Measurements from ENCODE around the gene LECT2. TPM values are rescaled to one million over a fixed set of nuclear protein-coding genes. Genes with fewer than 3 reads are reported as not detected.

Gene LECT2
- polyA plus RNA-seq, 2 donors, result not detected

GRCh38 chr5:135951257-135951656, 3.5 kb downstream of the LECT2 start:
- H3K9me3 ChIP-seq (ENCODE audit: control insufficient read depth in 2 of 2, insufficient read depth in 1 of 2, low read depth in 1 of 2, low read length in 1 of 2), result no peaks in the 10 kb centered on the region
- no peaks in the 10 kb centered on the region for H3K36me3 ChIP-seq (ENCODE audit: control insufficient read depth in 2 of 2, insufficient read depth in 2 of 2, low read length in 1 of 2)
- H3K27me3 ChIP-seq (ENCODE audit: control insufficient read depth in 1 of 2, insufficient read depth in 2 of 2, low read length in 2 of 2), result peaks cover 0 to 3% of the 10 kb centered on the region in 2 donors
- H3K4me1 ChIP-seq (ENCODE audit: control insufficient read depth in 2 of 2, insufficient read depth in 2 of 2, low read length in 1 of 2), result no peaks in the 10 kb centered on the region
- no peak overlapping the region for H3K4me3 ChIP-seq (ENCODE audit: low read depth in 1 of 2, low read length in 2 of 2)
- 55 to 58% methylated on average over 4 of the region's 4 CpGs for WGBS, 2 donors
- no peak overlapping the region for H3K27ac ChIP-seq (ENCODE audit: low read depth in 2 of 2, low read length in 1 of 2)

GRCh38 chr5:135950611-135951010, 4.2 kb downstream of the LECT2 start:
- Histone ChIP-seq H3K27me3 (ENCODE audit: control insufficient read depth in 1 of 2, insufficient read depth in 2 of 2, low read length in 2 of 2) (peaks cover 0 to 3% of the 10 kb centered on the region in 2 donors), H3K4me3 (ENCODE audit: low read depth in 1 of 2, low read length in 2 of 2) (no peak overlapping the region), H3K36me3 (ENCODE audit: control insufficient read depth in 2 of 2, insufficient read depth in 2 of 2, low read length in 1 of 2) (no peaks in the 10 kb centered on the region), H3K27ac (ENCODE audit: low read depth in 2 of 2, low read length in 1 of 2) (no peak overlapping the region), H3K4me1 (ENCODE audit: control insufficient read depth in 2 of 2, insufficient read depth in 2 of 2, low read length in 1 of 2) (no peaks in the 10 kb centered on the region), H3K9me3 (ENCODE audit: control insufficient read depth in 2 of 2, insufficient read depth in 1 of 2, low read depth in 1 of 2, low read length in 1 of 2) (no peaks in the 10 kb centered on the region)
- WGBS, 2 donors, result 68% methylated on average over 3 of the region's 3 CpGs

GRCh38 chr5:135944967-135945560, 9.7 kb downstream of the LECT2 start:
- Histone ChIP-seq H3K4me3 (ENCODE audit: low read depth in 1 of 2, low read length in 2 of 2) (no peak overlapping the region), H3K27ac (ENCODE audit: low read depth in 2 of 2, low read length in 1 of 2) (no peak overlapping the region), H3K9me3 (ENCODE audit: control insufficient read depth in 2 of 2, insufficient read depth in 1 of 2, low read depth in 1 of 2, low read length in 1 of 2) (no peaks in the 10 kb centered on the region), H3K36me3 (ENCODE audit: control insufficient read depth in 2 of 2, insufficient read depth in 2 of 2, low read length in 1 of 2) (no peaks in the 10 kb centered on the region), H3K27me3 (ENCODE audit: control insufficient read depth in 1 of 2, insufficient read depth in 2 of 2, low read length in 2 of 2) (no peaks in the 10 kb centered on the region), H3K4me1 (ENCODE audit: control insufficient read depth in 2 of 2, insufficient read depth in 2 of 2, low read length in 1 of 2) (no peaks in the 10 kb centered on the region)
- WGBS, 2 donors, result 1% methylated on average over 3 of the region's 3 CpGs

GRCh38 chr5:135944564-135944963, 10.2 kb downstream of the LECT2 start:
- Histone ChIP-seq H3K9me3 (ENCODE audit: control insufficient read depth in 2 of 2, insufficient read depth in 1 of 2, low read depth in 1 of 2, low read length in 1 of 2) (no peaks in the 10 kb centered on the region), H3K27ac (ENCODE audit: low read depth in 2 of 2, low read length in 1 of 2) (no peak overlapping the region), H3K36me3 (ENCODE audit: control insufficient read depth in 2 of 2, insufficient read depth in 2 of 2, low read length in 1 of 2) (no peaks in the 10 kb centered on the region), H3K27me3 (ENCODE audit: control insufficient read depth in 1 of 2, insufficient read depth in 2 of 2, low read length in 2 of 2) (no peaks in the 10 kb centered on the region), H3K4me3 (ENCODE audit: low read depth in 1 of 2, low read length in 2 of 2) (no peak overlapping the region), H3K4me1 (ENCODE audit: control insufficient read depth in 2 of 2, insufficient read depth in 2 of 2, low read length in 1 of 2) (no peaks in the 10 kb centered on the region)

- H3K4me3 ChIP-seq (ENCODE audit: low read depth in 1 of 2, low read length in 2 of 2), result no peak overlapping the region
- no peaks in the 10 kb centered on the region for H3K4me1 ChIP-seq (ENCODE audit: control insufficient read depth in 2 of 2, insufficient read depth in 2 of 2, low read length in 1 of 2)
- WGBS, 2 donors, result 70 to 75% methylated on average over 3 of the region's 3 CpGs
- no peaks in the 10 kb centered on the region for H3K36me3 ChIP-seq (ENCODE audit: control insufficient read depth in 2 of 2, insufficient read depth in 2 of 2, low read length in 1 of 2)
- H3K9me3 ChIP-seq (ENCODE audit: control insufficient read depth in 2 of 2, insufficient read depth in 1 of 2, low read depth in 1 of 2, low read length in 1 of 2), result no peaks in the 10 kb centered on the region
- no peaks in the 10 kb centered on the region for H3K27me3 ChIP-seq (ENCODE audit: control insufficient read depth in 1 of 2, insufficient read depth in 2 of 2, low read length in 2 of 2)
- no peak overlapping the region for H3K27ac ChIP-seq (ENCODE audit: low read depth in 2 of 2, low read length in 1 of 2)
Observed at GRCh38 chr5:135942202-135942771, 12.5 kb downstream of the LECT2 start.

- H3K4me3 ChIP-seq (ENCODE audit: low read depth in 1 of 2, low read length in 2 of 2), result no peak overlapping the region
- WGBS, 2 donors, result 76 to 79% methylated on average over 2 of the region's 2 CpGs
- no peaks in the 10 kb centered on the region for H3K27me3 ChIP-seq (ENCODE audit: control insufficient read depth in 1 of 2, insufficient read depth in 2 of 2, low read length in 2 of 2)
- H3K4me1 ChIP-seq (ENCODE audit: control insufficient read depth in 2 of 2, insufficient read depth in 2 of 2, low read length in 1 of 2), result no peaks in the 10 kb centered on the region
- no peak overlapping the region for H3K27ac ChIP-seq (ENCODE audit: low read depth in 2 of 2, low read length in 1 of 2)
- no peaks in the 10 kb centered on the region for H3K9me3 ChIP-seq (ENCODE audit: control insufficient read depth in 2 of 2, insufficient read depth in 1 of 2, low read depth in 1 of 2, low read length in 1 of 2)
- H3K36me3 ChIP-seq (ENCODE audit: control insufficient read depth in 2 of 2, insufficient read depth in 2 of 2, low read length in 1 of 2), result no peaks in the 10 kb centered on the region
Observed at GRCh38 chr5:135941711-135942110, 13.1 kb downstream of the LECT2 start.

GRCh38 chr5:135937245-135937911, 17.4 kb downstream of the LECT2 start:
- Histone ChIP-seq H3K27ac (ENCODE audit: low read depth in 2 of 2, low read length in 1 of 2) (no peak overlapping the region), H3K9me3 (ENCODE audit: control insufficient read depth in 2 of 2, insufficient read depth in 1 of 2, low read depth in 1 of 2, low read length in 1 of 2) (no peaks in the 10 kb centered on the region), H3K4me3 (ENCODE audit: low read depth in 1 of 2, low read length in 2 of 2) (no peak overlapping the region), H3K36me3 (ENCODE audit: control insufficient read depth in 2 of 2, insufficient read depth in 2 of 2, low read length in 1 of 2) (no peaks in the 10 kb centered on the region), H3K27me3 (ENCODE audit: control insufficient read depth in 1 of 2, insufficient read depth in 2 of 2, low read length in 2 of 2) (no peaks in the 10 kb centered on the region), H3K4me1 (ENCODE audit: control insufficient read depth in 2 of 2, insufficient read depth in 2 of 2, low read length in 1 of 2) (no peaks in the 10 kb centered on the region)
- WGBS, 2 donors, result 85 to 86% methylated on average over 5 of the region's 5 CpGs

GRCh38 chr5:135934939-135935338, 19.8 kb downstream of the LECT2 start:
- 65 to 67% methylated on average over 3 of the region's 3 CpGs for whole genome bisulfite sequencing, 2 donors
- Histone ChIP-seq H3K36me3 (ENCODE audit: control insufficient read depth in 2 of 2, insufficient read depth in 2 of 2, low read length in 1 of 2) (no peaks in the 10 kb centered on the region), H3K27ac (ENCODE audit: low read depth in 2 of 2, low read length in 1 of 2) (no peak overlapping the region), H3K27me3 (ENCODE audit: control insufficient read depth in 1 of 2, insufficient read depth in 2 of 2, low read length in 2 of 2) (peaks cover 4 to 6% of the 10 kb centered on the region in 2 donors), H3K4me3 (ENCODE audit: low read depth in 1 of 2, low read length in 2 of 2) (no peak overlapping the region), H3K4me1 (ENCODE audit: control insufficient read depth in 2 of 2, insufficient read depth in 2 of 2, low read length in 1 of 2) (peaks cover 4 to 5% of the 10 kb centered on the region in 2 donors), H3K9me3 (ENCODE audit: control insufficient read depth in 2 of 2, insufficient read depth in 1 of 2, low read depth in 1 of 2, low read length in 1 of 2) (no peaks in the 10 kb centered on the region)

GRCh38 chr5:135930949-135931295, 23.9 kb downstream of the LECT2 start:
- Histone ChIP-seq H3K36me3 (ENCODE audit: control insufficient read depth in 2 of 2, insufficient read depth in 2 of 2, low read length in 1 of 2) (no peaks in the 10 kb centered on the region), H3K4me1 (ENCODE audit: control insufficient read depth in 2 of 2, insufficient read depth in 2 of 2, low read length in 1 of 2) (peaks cover 5 to 7% of the 10 kb centered on the region in 2 donors), H3K27ac (ENCODE audit: low read depth in 2 of 2, low read length in 1 of 2) (no peak overlapping the region), H3K9me3 (ENCODE audit: control insufficient read depth in 2 of 2, insufficient read depth in 1 of 2, low read depth in 1 of 2, low read length in 1 of 2) (no peaks in the 10 kb centered on the region), H3K27me3 (ENCODE audit: control insufficient read depth in 1 of 2, insufficient read depth in 2 of 2, low read length in 2 of 2) (peaks cover 6% of the 10 kb centered on the region in 2 donors), H3K4me3 (ENCODE audit: low read depth in 1 of 2, low read length in 2 of 2) (no peak overlapping the region)
- WGBS, 2 donors, result 48 to 57% methylated on average over 18 of the region's 18 CpGs
